ENCODE results near the gene DNAH11. TPM values are rescaled to one million over a fixed set of nuclear protein-coding genes. Genes with fewer than 3 reads are reported as not detected.

DNAH11 gene
- total and polyA plus RNA-seq, 2 of the 4 experiments (the other 2 are of a cell fraction): not detected

DNA sequence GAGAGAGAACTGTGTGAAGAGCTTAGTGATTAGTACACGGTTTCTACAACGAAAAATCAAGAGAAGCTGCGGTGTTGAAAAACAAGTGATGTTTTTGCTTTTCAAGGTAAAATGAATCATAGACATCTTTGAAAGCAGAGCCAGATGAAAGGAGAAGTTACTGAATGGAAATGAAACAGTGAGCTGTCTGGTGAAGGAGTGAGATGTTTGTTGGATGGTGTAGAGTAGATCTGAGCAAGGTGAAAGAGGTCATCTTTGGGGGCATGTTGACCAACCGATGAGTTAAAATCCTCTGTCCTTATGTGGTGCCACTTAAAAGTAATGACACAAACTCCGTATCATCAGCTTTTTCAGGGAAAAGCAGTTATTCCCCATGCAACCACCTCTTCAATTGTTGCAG, 225.4 kb downstream of the DNAH11 start:
- Histone ChIP-seq H4K8ac (ENCODE audit: low read depth in 2 of 2, low read length in 2 of 2) (no peak overlapping the region), H4K5ac (ENCODE audit: low read depth, low read length) (no peak overlapping the region), H3K4ac (ENCODE audit: low read depth, low read length) (no peak overlapping the region), H3K4me3 (ENCODE audit: insufficient read depth, low read depth, low read length) (no peak overlapping the region), H3K56ac (ENCODE audit: extremely low read depth, insufficient read depth, low read length) (no peak overlapping the region), H4K20me1 (ENCODE audit: insufficient read depth, low read length) (no peaks in the 10 kb centered on the region), H3K27ac (ENCODE audit: insufficient read depth, low read length) (no peak overlapping the region), H3K36me3 (ENCODE audit: control insufficient read depth, insufficient read depth, low read length) (no peaks in the 10 kb centered on the region), H3K4me1 (ENCODE audit: control insufficient read depth, insufficient read depth, low read length) (no peaks in the 10 kb centered on the region), H3K23ac (ENCODE audit: low read depth, low read length) (no peak overlapping the region), H2BK20ac (ENCODE audit: low read depth, low read length) (no peak overlapping the region), H3K79me1 (ENCODE audit: low read depth in 1 of 2, low read length in 2 of 2) (no peaks in the 10 kb centered on the region), H3K9me1 (ENCODE audit: insufficient read depth, low read length) (no peaks in the 10 kb centered on the region), H2BK15ac (ENCODE audit: low read depth, low read length) (no peak overlapping the region), H2BK120ac (ENCODE audit: low read depth, low read length) (no peak overlapping the region), H3K27me3 (ENCODE audit: control insufficient read depth, insufficient read depth, low read length) (no peaks in the 10 kb centered on the region), H3K4me2 (ENCODE audit: low read depth, low read length) (no peak overlapping the region), H3K18ac (ENCODE audit: low read depth, low read length) (no peak overlapping the region), H3K9ac (ENCODE audit: low read depth, low read length) (no peak overlapping the region), H2AK9ac (replicated peaks; ENCODE audit: low read depth, low read length, poor library complexity) (no peak overlapping the region), H3K14ac (replicated peaks; ENCODE audit: low read depth, low read length) (no peak overlapping the region), H2BK5ac (ENCODE audit: low read depth, low read length, poor library complexity, severe bottlenecking) (no peak overlapping the region), H4K91ac (ENCODE audit: insufficient read depth, low read depth, low read length) (no peak overlapping the region), H2AFZ (replicated peaks; ENCODE audit: low read length, poor library complexity) (no peak overlapping the region), H3K9me3 (ENCODE audit: control insufficient read depth, insufficient read depth, low read length) (no peaks in the 10 kb centered on the region), H2AK5ac (ENCODE audit: low read depth, low read length) (no peak overlapping the region)
- DNase-seq (no peak), ATAC-seq (ENCODE audit: low read depth) (no peak)
- in situ Hi-C loops (cut with MboI; ENCODE audit: low sequenced_read_pairs) (no loop called here), intact Hi-C loops (cut with micrococcal nuclease) (no loop called here), dilution Hi-C loops (cut with HindIII; ENCODE audit: low sequenced_read_pairs, unreplicated experiment) (no loop called here)
- no TSS peak for BruUV-seq (replicated peaks)
- WGBS, 2 experiments (ENCODE audit: extremely low coverage in 2 of 2, insufficient read length in 1 of 2): 44% methylated on average over 3 of the region's 5 CpGs; no CpG with 5 or more reads in 1 of the 2 experiments
- no peak for TF ChIP-seq NFE2L2 (IDR thresholded peaks at IDR 0.05; ENCODE audit: low read depth, low read length)
- no peak for TF ChIP-seq RCOR1 (IDR thresholded peaks at IDR 0.05; ENCODE audit: insufficient replicate concordance, low read length)
- TF ChIP-seq BHLHE40 (IDR thresholded peaks at IDR 0.05; ENCODE audit: low read depth, low read length): no peak
- TF ChIP-seq CHD1 (IDR thresholded peaks at IDR 0.05; ENCODE audit: low read depth, low read length): no peak
- TF ChIP-seq MXI1 (IDR thresholded peaks at IDR 0.05; ENCODE audit: borderline replicate concordance, low read depth, low read length): no peak
- TF ChIP-seq SMC3 (IDR thresholded peaks at IDR 0.05; ENCODE audit: low read depth, low read length): no peak
- no peak for TF ChIP-seq CEBPB (IDR thresholded peaks at IDR 0.05; ENCODE audit: low read depth, low read length)
- TF ChIP-seq MAFK (IDR thresholded peaks at IDR 0.05; ENCODE audit: low read depth, low read length): no peak
- no peak for TF ChIP-seq RFX5 (IDR thresholded peaks at IDR 0.05; ENCODE audit: low read depth, low read length)
- no peak for TF ChIP-seq POLR2A (IDR thresholded peaks at IDR 0.05; ENCODE audit: low read depth, low read length)
- TF ChIP-seq MAZ (IDR thresholded peaks at IDR 0.05; ENCODE audit: borderline replicate concordance, low read depth, low read length): no peak
- CTCF ChIA-PET: no interaction called here
- POLR2A ChIA-PET (ENCODE audit: unreplicated experiment): no interaction called here

All from IMR-90 (cell line).